ENCODE measurements around the gene SRL. TPM values are rescaled to one million over a fixed set of nuclear protein-coding genes. Genes with fewer than 3 reads are reported as not detected.

SRL gene
- total and polyA plus RNA-seq, 2 of the 4 experiments (the other 2 are of a cell fraction): under 0.01 to 0.14 TPM

GRCh38 chr16:4203748-4204147, 38.1 kb downstream of the SRL start:
- Histone ChIP-seq H3K9me1 (ENCODE audit: insufficient read depth, low read length) (0 out of 2 replicates have a peak, but pooled peaks cover 4% of the 10 kb centered on the region), H3K27ac (ENCODE audit: insufficient read depth, low read length) (no peak overlapping the region), H4K91ac (ENCODE audit: insufficient read depth, low read depth, low read length) (no peak overlapping the region), H3K56ac (ENCODE audit: extremely low read depth, insufficient read depth, low read length) (no peak overlapping the region), H3K23ac (ENCODE audit: low read depth, low read length) (no peak overlapping the region), H3K27me3 (ENCODE audit: control insufficient read depth, insufficient read depth, low read length) (no peaks in the 10 kb centered on the region), H2AFZ (replicated peaks; ENCODE audit: low read length, poor library complexity) (no peak overlapping the region), H4K5ac (ENCODE audit: low read depth, low read length) (no peak overlapping the region), H3K18ac (ENCODE audit: low read depth, low read length) (no peak overlapping the region), H2AK5ac (ENCODE audit: low read depth, low read length) (no peak overlapping the region), H2BK120ac (ENCODE audit: low read depth, low read length) (no peak overlapping the region), H2BK20ac (ENCODE audit: low read depth, low read length) (no peak overlapping the region), H3K4me1 (ENCODE audit: control insufficient read depth, insufficient read depth, low read length) (peaks cover 7% of the 10 kb centered on the region), H3K9me3 (ENCODE audit: control insufficient read depth, insufficient read depth, low read length) (no peaks in the 10 kb centered on the region), H3K4ac (ENCODE audit: low read depth, low read length) (no peak overlapping the region), H3K4me2 (ENCODE audit: low read depth, low read length) (no peak overlapping the region), H3K4me3 (ENCODE audit: insufficient read depth, low read depth, low read length) (no peak overlapping the region), H4K8ac (ENCODE audit: low read depth in 2 of 2, low read length in 2 of 2) (no peak overlapping the region), H2BK15ac (ENCODE audit: low read depth, low read length) (no peak overlapping the region), H3K14ac (replicated peaks; ENCODE audit: low read depth, low read length) (no peak overlapping the region), H3K79me1 (ENCODE audit: low read depth in 1 of 2, low read length in 2 of 2) (no peaks in the 10 kb centered on the region), H2BK5ac (ENCODE audit: low read depth, low read length, poor library complexity, severe bottlenecking) (no peak overlapping the region), H2AK9ac (replicated peaks; ENCODE audit: low read depth, low read length, poor library complexity) (no peak overlapping the region), H4K20me1 (ENCODE audit: insufficient read depth, low read length) (no peaks in the 10 kb centered on the region), H3K36me3 (ENCODE audit: control insufficient read depth, insufficient read depth, low read length) (no peaks in the 10 kb centered on the region), H3K9ac (ENCODE audit: low read depth, low read length) (no peak overlapping the region)
- 74% methylated on average over 6 of the region's 11 CpGs; no CpG with 5 or more reads in 1 of the 2 experiments for WGBS, 2 experiments (ENCODE audit: extremely low coverage in 2 of 2, insufficient read length in 1 of 2)
- intact Hi-C loops (cut with micrococcal nuclease): no loop called here
- in situ Hi-C loops (cut with MboI; ENCODE audit: low sequenced_read_pairs): loop anchor here (5.0 kb wide), 1 partner anchor 129 kb away; no protein-coding TSS in a partner anchor
- DNase-seq: no peak
- no TSS peak for BruUV-seq (replicated peaks)
- POLR2A ChIA-PET (ENCODE audit: unreplicated experiment): no interaction called here
- ATAC-seq (ENCODE audit: low read depth): no peak
- no peak for TF ChIP-seq ELK1 (IDR thresholded peaks at IDR 0.05; ENCODE audit: borderline replicate concordance, low read depth, low read length)
- no peak for TF ChIP-seq MXI1 (IDR thresholded peaks at IDR 0.05; ENCODE audit: borderline replicate concordance, low read depth, low read length)
- no peak for TF ChIP-seq CTCF (conservative IDR thresholded peaks at IDR 0.05; ENCODE audit: low read depth, low read length)
- TF ChIP-seq BHLHE40 (IDR thresholded peaks at IDR 0.05; ENCODE audit: low read depth, low read length): no peak
- no peak for TF ChIP-seq MAZ (IDR thresholded peaks at IDR 0.05; ENCODE audit: borderline replicate concordance, low read depth, low read length)
- TF ChIP-seq USF2 (IDR thresholded peaks at IDR 0.05; ENCODE audit: low read depth, low read length): no peak
- TF ChIP-seq RCOR1 (IDR thresholded peaks at IDR 0.05; ENCODE audit: insufficient replicate concordance, low read length): no peak
- no peak for TF ChIP-seq FOS (IDR thresholded peaks at IDR 0.05; ENCODE audit: low read depth, low read length)
- no peak for TF ChIP-seq RAD21 (IDR thresholded peaks at IDR 0.05; ENCODE audit: low read length)
- TF ChIP-seq POLR2A (IDR thresholded peaks at IDR 0.05; ENCODE audit: low read depth, low read length): no peak
- TF ChIP-seq NFE2L2 (IDR thresholded peaks at IDR 0.05; ENCODE audit: low read depth, low read length): no peak
- TF ChIP-seq CHD1 (IDR thresholded peaks at IDR 0.05; ENCODE audit: low read depth, low read length): no peak
- TF ChIP-seq SMC3 (IDR thresholded peaks at IDR 0.05; ENCODE audit: low read depth, low read length): no peak
- CTCF ChIA-PET: no interaction called here
- dilution Hi-C loops (cut with HindIII; ENCODE audit: low sequenced_read_pairs, unreplicated experiment): no loop called here
